ENCODE data around the gene HHAT.

DNA sequence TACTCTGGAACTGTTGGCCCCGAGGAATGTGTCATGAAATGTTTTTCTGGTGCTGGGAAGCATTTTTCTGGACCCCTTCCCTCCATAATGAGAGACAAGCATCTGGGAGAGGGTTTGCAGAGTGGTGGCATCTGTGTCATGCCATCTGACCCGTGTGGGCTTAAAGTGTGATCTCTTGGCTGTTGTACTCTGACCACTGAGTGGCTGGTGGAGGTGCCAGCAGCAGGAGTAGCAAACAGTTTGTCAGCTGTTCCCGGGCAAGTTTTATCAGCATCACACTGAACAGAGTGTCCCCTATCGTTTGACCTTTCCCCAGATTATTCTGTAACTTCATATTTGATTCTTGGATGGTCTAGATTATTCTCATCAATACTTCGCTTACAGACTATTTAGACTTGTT is 150.1 kb downstream of the HHAT start:
- TF ChIP-seq CTCF (conservative IDR thresholded peaks at IDR 0.05) (no peak), ZFX (IDR thresholded peaks at IDR 0.05) (no peak)
